ENCODE results near the gene NBEA.
"Not testable (repeated sequence)": the region's sequence is repeated elsewhere in the genome, so short reads cannot be mapped to it uniquely, and the experiment has no call there.

Gene NBEA

DNA sequence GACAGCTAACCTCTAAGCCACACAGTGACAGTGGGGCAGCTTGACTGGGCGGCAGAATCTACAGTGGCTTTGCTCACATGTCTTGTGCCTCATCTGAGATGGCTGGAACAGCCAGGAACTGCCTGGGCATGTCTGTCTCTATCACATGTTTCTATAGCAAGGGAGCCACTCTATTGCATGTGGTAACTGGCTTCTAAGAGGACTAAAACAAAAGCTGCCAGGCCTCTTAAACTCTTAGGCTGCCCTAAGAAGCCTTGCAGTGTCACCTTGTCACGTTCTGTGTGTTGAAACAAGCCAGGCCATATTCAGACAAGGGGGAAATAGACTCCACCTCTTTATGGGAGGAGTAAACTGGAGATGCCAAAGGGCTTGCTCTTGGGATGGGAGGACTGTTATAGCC lies 657.3 kb downstream of the NBEA start:
- no peak for DNase-seq

DNA sequence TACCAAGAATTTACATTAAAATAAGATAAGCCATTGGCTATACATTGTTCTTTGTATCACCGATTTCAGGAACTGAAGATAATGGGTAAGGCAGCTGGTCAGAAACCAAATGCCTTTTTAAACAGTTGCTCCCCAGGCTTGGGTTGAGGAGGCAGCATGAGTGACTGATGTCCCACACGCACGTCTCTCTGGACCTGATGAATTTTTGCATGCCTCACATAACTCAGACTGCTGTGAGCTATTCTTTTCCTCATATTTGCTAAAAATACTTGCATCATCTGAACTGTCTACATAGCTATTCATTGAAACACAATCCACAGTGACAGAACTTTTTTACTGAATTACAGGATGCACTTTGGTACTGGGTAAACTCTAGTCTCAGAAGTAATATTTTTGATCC lies 658.1 kb downstream of the NBEA start:
- DNase-seq, result no peak

DNA sequence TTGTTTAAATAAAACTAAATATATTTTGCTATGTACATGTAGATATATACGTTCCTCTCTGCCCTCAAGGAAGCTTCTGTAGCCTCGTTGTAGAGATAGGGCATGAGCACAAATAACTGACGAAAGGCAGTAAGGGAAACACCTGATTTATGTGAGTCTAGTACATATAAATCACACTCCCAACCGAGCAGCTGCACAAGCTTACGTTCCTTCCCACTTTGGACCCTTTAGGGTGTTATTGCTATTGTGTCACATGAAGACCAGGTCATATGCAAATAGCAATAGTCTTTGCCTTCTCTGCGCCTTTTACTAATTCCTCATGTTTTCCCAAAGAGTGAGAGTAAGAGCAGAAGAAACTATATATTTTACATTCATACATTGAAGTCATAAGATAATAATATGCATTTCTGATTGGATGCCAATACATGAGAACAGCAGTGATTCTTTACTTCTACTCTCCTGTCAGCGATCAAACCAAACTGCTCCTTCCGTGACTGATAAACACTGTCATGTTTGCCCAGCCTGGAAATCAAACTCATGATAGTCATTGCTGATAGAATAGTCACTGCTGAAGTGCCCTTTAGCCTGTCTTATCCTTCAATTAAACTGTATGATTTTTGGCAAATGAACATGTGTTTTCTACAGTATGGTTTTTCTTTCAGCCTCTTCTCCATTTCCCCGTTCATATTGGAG lies 661.7 kb downstream of the NBEA start:
- DNase-seq, result no peak

DNA sequence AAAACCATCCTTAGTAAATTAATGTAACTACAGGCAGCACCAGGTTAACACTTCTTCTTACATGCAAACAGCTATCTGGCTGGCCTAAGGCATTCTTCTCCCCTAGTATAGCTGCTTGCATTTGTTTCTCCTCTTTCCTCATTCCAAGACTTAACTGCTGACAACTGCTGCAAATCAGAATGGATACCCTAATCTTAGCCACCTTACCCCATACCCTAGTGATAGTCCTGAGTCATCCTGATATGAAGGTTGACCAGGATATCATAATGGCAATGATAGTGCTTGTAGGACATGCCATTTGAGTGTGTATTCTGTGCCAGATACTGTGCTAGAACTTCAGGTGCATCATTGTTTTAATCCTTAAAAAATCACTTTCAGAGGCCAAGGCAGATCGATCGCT lies 672.6 kb downstream of the NBEA start:
- no peak for DNase-seq

DNA sequence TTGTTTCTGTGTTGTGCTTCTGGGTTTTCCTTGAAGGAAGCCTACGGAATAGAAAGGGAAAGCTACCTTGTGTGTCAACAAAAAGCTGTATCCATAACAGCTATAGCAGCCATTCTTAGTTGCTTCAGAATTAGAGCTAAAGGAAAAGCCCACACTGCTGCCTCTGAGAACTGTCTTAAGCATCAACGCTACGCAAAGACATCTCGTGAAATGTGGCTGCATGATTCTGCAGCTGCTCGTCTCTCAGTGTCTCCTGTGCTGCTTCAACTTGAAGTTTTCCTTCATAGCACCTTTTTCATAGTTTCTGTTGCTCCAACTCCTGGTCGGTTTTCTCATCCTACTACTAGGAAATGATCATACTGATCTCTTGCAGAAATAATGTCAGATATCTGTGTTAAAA lies 675.4 kb downstream of the NBEA start:
- no peak for DNase-seq

- DNase-seq, result no peak
These were observed 676.6 kb downstream of the NBEA start for GRCh38 chr13:35618565-35619083.

- DNase-seq, result no peak
These were observed 679.9 kb downstream of the NBEA start for GRCh38 chr13:35621989-35622388.

- DNase-seq, result no peak
These were observed 687.0 kb downstream of the NBEA start for GRCh38 chr13:35629026-35629425.

GRCh38 chr13:35630551-35631275 lies 688.6 kb downstream of the NBEA start:
- no peak for DNase-seq

GRCh38 chr13:35631666-35632065 lies 689.6 kb downstream of the NBEA start:
- no peak for DNase-seq

- DNase-seq, result no peak
These were observed 701.6 kb downstream of the NBEA start for GRCh38 chr13:35643625-35644024.

- no peak for DNase-seq
These were observed 704.1 kb downstream of the NBEA start for GRCh38 chr13:35646056-35646774.

DNA sequence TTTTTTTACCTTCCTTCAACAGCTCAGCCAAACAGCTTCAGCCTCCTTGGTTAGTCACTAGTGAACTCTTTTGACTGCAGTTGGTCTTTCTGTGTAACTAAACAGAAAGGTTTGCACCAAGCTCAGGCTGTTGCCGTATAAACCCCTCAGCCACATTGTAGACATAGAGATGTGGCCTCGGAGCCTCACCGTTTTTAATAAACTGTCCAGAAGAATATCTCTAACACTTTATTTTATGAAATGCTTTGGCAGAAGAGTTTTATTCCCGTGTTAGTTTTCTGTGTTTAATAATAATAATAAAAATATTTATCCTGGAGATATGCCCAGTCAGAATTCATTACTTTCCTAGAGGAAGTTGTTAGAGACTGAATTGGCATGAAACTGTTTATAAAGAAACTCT lies 706.1 kb downstream of the NBEA start:
- DNase-seq, result no peak

GRCh38 chr13:35649162-35649561 lies 707.1 kb downstream of the NBEA start:
- DNase-seq, result no peak

- DNase-seq, result no peak
These were observed 717.7 kb downstream of the NBEA start for GRCh38 chr13:35659796-35660195.

DNA sequence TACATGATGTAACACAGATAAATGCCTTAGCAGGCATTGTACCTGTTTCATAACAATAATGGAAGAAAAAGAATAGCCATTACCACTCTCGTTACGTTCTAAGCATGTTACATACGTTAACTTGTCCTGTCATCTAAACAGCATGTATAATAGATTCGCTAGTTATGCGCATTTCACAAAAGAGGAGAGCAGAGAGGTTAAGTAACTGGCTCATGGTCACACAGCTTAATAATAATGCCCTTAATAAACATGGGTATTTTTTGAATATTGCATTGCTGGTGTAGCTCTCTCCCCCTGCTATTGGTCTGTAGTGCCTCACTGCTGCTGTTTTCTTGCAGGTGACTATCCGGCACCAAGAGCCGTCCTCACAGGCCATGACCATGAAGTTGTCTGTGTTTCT lies 722.7 kb downstream of the NBEA start:
- no peak for DNase-seq

DNA sequence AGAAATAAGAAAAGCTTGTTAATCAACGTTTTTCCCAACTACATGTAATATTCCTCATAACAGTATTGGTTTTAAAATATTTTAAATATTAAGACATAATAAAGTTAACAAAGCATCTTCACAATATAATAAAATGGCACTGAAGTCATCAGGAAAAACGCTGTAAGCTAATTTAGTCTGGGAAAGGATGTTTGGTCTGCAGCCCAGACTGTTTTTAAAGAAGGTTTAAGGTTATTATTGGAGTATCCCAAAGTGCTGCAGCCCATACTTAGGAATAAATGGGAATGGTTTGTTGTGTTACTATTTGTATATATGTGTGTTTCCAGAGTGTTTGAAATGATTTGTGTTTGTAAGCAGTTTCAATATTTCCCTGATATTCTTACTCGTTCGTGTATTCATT lies 727.3 kb downstream of the NBEA start:
- no peak for DNase-seq

- DNase-seq, result no peak
These were observed 730.5 kb downstream of the NBEA start for GRCh38 chr13:35672611-35673010.

- DNase-seq, result no peak
These were observed 733.6 kb downstream of the NBEA start for GRCh38 chr13:35675651-35676050.

DNA sequence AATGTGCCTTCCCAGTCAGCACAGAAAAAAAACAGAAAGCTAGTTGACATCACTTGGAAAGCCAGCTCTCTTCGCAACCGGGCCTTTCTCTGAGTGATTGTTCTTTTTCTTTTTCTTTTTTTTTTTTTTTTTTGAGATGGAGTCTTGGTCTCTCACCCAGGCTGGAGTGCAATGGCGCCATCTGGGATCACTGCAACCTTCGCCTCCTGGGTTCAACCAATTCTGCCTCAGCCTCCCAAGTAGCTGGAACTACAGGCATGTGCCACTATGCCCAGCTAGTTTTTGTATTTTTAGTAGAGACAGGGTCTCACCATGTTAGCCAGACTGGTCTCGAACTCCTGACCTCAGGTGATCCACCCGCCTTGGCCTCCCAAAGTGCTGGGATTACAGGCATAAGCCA lies 735.8 kb downstream of the NBEA start:
- DNase-seq, result not testable (repeated sequence)

DNA sequence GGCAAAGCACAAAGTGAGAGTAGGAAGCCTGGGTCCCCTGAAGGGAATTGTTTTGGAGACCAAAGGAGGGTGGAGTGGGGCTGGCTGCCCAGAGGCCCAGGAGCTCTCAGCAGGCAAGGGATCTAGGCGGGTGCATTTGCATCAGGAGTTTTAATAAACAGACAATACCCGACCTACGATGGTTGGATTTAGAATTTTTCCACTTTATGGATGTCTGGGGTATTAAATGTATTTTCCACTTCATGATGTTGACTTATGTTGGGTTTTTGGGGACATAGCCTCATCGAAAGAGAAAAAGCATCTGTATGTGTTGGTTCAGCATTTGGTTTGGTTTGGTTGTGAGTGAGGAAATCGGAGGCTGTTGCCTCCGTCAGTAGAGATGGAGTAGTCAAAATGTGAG lies 739.6 kb downstream of the NBEA start:
- DNase-seq, result no peak

DNA sequence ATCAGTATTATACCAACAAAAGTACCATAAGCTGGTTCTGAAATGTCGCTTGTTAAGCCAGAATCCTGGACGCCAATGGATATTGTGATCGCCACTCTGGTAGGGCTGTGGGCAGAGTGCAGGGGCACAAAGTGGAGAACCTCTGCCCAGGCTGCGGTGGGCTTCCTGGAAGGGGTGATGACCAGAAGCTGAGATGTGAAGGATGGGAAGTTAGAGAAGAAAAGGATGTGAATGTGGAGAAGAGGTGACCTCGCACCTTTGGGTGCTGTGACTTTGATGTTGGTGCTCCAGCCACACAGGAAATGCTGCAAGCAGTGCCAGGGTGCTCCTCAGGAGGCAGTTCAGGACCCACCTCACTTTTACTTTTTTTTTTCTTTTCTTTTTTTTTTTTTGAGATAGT lies 742.4 kb downstream of the NBEA start:
- no peak for DNase-seq

DNA sequence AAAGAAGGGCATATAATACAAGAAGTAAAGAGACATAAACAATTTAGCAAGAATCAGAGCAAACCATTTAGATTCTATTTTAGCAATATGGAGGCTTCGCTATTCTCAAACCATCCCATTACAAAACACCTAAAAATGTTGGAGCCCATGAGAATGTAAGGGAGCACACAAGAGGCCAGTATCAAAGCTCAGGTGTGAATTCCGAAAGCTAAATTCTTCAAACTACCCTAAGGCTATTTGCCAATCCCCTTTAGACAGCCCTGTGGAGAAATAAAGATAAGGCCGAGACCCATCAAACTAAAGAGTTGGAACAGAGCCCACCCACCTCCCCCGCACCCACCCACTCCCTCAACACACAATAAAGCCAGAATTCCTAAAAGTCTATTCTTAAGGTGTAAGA lies 745.3 kb downstream of the NBEA start:
- no peak for DNase-seq

Measured in activated CD4-positive, alpha-beta T cell treated with anti-CD3 and anti-CD28 coated beads, Interleukin-2, amount 50 U/mL, for 4 hours (primary cell).